ENCODE results near the gene OSBPL1A.

DNA sequence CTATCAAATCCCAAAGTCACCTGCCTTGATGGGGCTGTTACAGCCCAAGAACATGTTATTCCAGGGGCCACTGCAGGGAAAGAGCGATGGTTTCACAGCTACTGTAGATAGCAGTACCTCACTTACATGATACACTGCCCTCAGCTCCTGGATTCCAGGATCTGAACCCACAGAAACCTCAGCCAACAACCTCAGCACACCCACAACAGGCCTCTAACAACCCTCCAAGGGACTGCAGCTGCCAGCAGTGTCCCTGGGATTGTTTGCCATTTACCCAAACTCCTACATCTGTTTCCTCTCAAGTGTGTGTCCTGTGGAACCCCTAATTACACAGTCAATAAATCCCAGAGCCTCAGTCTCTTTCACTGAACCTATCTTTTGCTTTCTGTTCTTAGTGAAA is 28.2 kb downstream of the OSBPL1A start:
- TF ChIP-seq, protein P1, sequence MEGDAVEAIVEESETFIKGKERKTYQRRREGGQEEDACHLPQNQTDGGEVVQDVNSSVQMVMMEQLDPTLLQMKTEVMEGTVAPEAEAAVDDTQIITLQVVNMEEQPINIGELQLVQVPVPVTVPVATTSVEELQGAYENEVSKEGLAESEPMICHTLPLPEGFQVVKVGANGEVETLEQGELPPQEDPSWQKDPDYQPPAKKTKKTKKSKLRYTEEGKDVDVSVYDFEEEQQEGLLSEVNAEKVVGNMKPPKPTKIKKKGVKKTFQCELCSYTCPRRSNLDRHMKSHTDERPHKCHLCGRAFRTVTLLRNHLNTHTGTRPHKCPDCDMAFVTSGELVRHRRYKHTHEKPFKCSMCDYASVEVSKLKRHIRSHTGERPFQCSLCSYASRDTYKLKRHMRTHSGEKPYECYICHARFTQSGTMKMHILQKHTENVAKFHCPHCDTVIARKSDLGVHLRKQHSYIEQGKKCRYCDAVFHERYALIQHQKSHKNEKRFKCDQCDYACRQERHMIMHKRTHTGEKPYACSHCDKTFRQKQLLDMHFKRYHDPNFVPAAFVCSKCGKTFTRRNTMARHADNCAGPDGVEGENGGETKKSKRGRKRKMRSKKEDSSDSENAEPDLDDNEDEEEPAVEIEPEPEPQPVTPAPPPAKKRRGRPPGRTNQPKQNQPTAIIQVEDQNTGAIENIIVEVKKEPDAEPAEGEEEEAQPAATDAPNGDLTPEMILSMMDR (IDR thresholded peaks at IDR 0.05; ENCODE audit: poor library complexity) = no peak
- TF ChIP-seq EZH2 (IDR thresholded peaks at IDR 0.05; ENCODE audit: borderline replicate concordance) = no peak
